Panc1 (cell line): ENCODE results near the gene GAS5. TPM values are rescaled to one million over a fixed set of nuclear protein-coding genes. Genes with fewer than 3 reads are reported as not detected.
A peak's percentile ranks its signal among the peaks of the same experiment; 100 is the strongest.

Experiments used
- ATAC-seq: fragments of 200-7000 bp; cut with Tn5 transposase; 2 replicates; pipeline ENCODE4 v1.9.1; 2020; ENCODE audit warnings: mild to moderate bottlenecking, moderate library complexity
- BruUV-seq: library from RNA; stranded (reverse); fragments of 400-500 nt; replicated peaks from 2 replicates; lab custom pipeline; 2021; lab: Mats Ljungman, UMichigan
- CTCF ChIA-PET: fragments of 300-600 bp; sonication (Branson Sonifier 250); formaldehyde crosslinking; loops from one replicate; lab custom pipeline; 2022; ENCODE audit warnings: antibody characterized with exemption; lab: Charles Lee
- POLR2A ChIA-PET: fragments of 300-600 bp; sonication (Branson Sonifier 250); formaldehyde crosslinking; loops from one replicate; lab custom pipeline; 2022; ENCODE audit warnings: antibody characterized with exemption; lab: Charles Lee
- DNase-seq: peaks from one replicate; pipeline ENCODE4 v3.0.0-alpha.2; 2010; ENCODE audit warnings: low read depth, low spot score
- H3K27ac ChIP-seq: 2 replicates; pipeline ENCODE4 v1.5.1; 2011; ENCODE audit warnings: mild to moderate bottlenecking, low read length, inconsistent platforms
- H3K27me3 ChIP-seq: fragments of 200-500 bp; sonication (Bioruptor generic); 2 replicates; pipeline ENCODE4 v1.6.0; 2014; ENCODE audit warnings: low read length, inconsistent platforms; ENCODE audit not compliant: control insufficient read depth, insufficient read depth
- H3K36me3 ChIP-seq: fragments of 200-500 bp; sonication (Bioruptor generic); 2 replicates; pipeline ENCODE4 v1.5.1; 2014; ENCODE audit warnings: inconsistent platforms, mild to moderate bottlenecking, low read length, moderate library complexity; ENCODE audit not compliant: control insufficient read depth, insufficient read depth
- H3K4me1 ChIP-seq: 2 replicates; pipeline ENCODE4 v1.5.1; 2011; ENCODE audit warnings: inconsistent platforms, mild to moderate bottlenecking, low read length, moderate library complexity; ENCODE audit not compliant: control insufficient read depth, insufficient read depth
- H3K4me3 ChIP-seq, 2 experiments: 2 replicates each; pipeline ENCODE4 v1.5.1; 2011 to 2012; ENCODE audit warnings: low read depth in 2 of 2, low read length in 2 of 2, mild to moderate bottlenecking in 2 of 2, inconsistent platforms in 1 of 2, moderate library complexity in 1 of 2
- H3K9me3 ChIP-seq: fragments of 200-500 bp; sonication (Bioruptor generic); 2 replicates; pipeline ENCODE4 v1.5.1; 2014; ENCODE audit warnings: low read depth, mild to moderate bottlenecking, inconsistent platforms, low read length, moderate library complexity; ENCODE audit not compliant: control insufficient read depth, insufficient read depth
- CTCF ChIP-seq: fragments of 450-650 bp; IDR thresholded peaks from 2 replicates; pipeline ENCODE4 v1.5.1; 2017; ENCODE audit warnings: mild to moderate bottlenecking
- POLR2AphosphoS5 ChIP-seq: IDR thresholded peaks from 2 replicates; pipeline ENCODE4 v1.6.1; 2012; ENCODE audit warnings: mild to moderate bottlenecking, low read depth, low read length, moderate library complexity
- REST ChIP-seq, 2 experiments: IDR thresholded peaks; 2 replicates each; pipeline ENCODE4 v1.6.1; 2011 to 2012; ENCODE audit warnings: low read depth in 2 of 2, control low read depth in 1 of 2, low read length in 1 of 2, mild to moderate bottlenecking in 1 of 2, moderate library complexity in 1 of 2; ENCODE audit not compliant: insufficient read depth in 1 of 2
- SIN3A ChIP-seq: IDR thresholded peaks from 2 replicates; pipeline ENCODE4 v1.6.1; 2012; ENCODE audit warnings: low read depth, mild to moderate bottlenecking, low read length, moderate library complexity, borderline replicate concordance; ENCODE audit not compliant: insufficient read depth
- TCF7L2 ChIP-seq: IDR thresholded peaks from 2 replicates; pipeline ENCODE4 v1.6.1; 2011; ENCODE audit warnings: mild to moderate bottlenecking, low read depth, low read length, inconsistent platforms
- in situ Hi-C: cut with HindIII; loops from 2 replicates; pipeline ENCODE4 v1.10.0; 2016; ENCODE audit warnings: low sequenced_read_pairs, low pct_unique_long_range_greater_than_20kb
- intact Hi-C: fragments of 100-400 bp; cut with micrococcal nuclease; formaldehyde crosslinking; loops from one replicate; pipeline ENCODE4 v1.10.0; 2022; ENCODE audit not compliant: unreplicated experiment
- total RNA-seq: library from RNA; stranded (reverse); gene quantifications from one replicate; pipeline ENCODE4 v1.2.1, GENCODE V29; 2021; ENCODE audit not compliant: unreplicated experiment

Gene GAS5
- total RNA-seq, 1 experiment from 2014 or later, result 236 TPM

GRCh38 chr1:173867141-173867752, 542 bp downstream of the GAS5 start:
- POLR2A ChIA-PET, result no interaction called here
- in situ Hi-C loops (no loop called here), intact Hi-C loops (no loop called here)
- Histone ChIP-seq H3K9me3 (no peaks in the 10 kb centered on the region), H3K27ac (peak overlapping the region; percentile 96), H3K4me1 (peaks cover 33% of the 10 kb centered on the region), H3K36me3 (peaks cover 42% of the 10 kb centered on the region), H3K4me3 (peak overlapping the region; percentile 79 to 95), H3K27me3 (no peaks in the 10 kb centered on the region)
- TSS peak; percentile 82 for BruUV-seq
- peak; percentile 36 for ATAC-seq
- DNase-seq, result no peak
- TF ChIP-seq SIN3A, result no peak
- no peak for TF ChIP-seq POLR2AphosphoS5
- TF ChIP-seq CTCF, result no peak
- no peak for TF ChIP-seq REST (IDR thresholded peaks at IDR 0.05; ENCODE audit: insufficient read depth in 1 of 2, low read depth in 2 of 2, low read length in 1 of 2)
- 0 out of 2 replicates have a peak, but pooled peaks have one; percentile 51 for TF ChIP-seq TCF7L2
- CTCF ChIA-PET, result no interaction called here

- in situ Hi-C loops, result no loop called here
- Histone ChIP-seq H3K4me1 (peaks cover 33% of the 10 kb centered on the region), H3K9me3 (no peaks in the 10 kb centered on the region), H3K27ac (peak overlapping the region; percentile 96), H3K4me3 (peak overlapping the region; percentile 79 to 95), H3K36me3 (peaks cover 42% of the 10 kb centered on the region), H3K27me3 (no peaks in the 10 kb centered on the region)
- no TSS peak for BruUV-seq
- intact Hi-C loops, result no loop called here
- ATAC-seq (no peak), DNase-seq (no peak)
- peak; percentile 23; the same call in 1 of the 2 replicates for TF ChIP-seq POLR2AphosphoS5
- TF ChIP-seq TCF7L2, result no peak
- TF ChIP-seq SIN3A, result no peak
- CTCF ChIA-PET, result no interaction called here
- POLR2A ChIA-PET, result no interaction called here
These were observed 1.2 kb downstream of the GAS5 start for GRCh38 chr1:173866413-173867115.
